Bronchial smooth muscle cell (primary cell): ENCODE measurements around the gene SUPT7L. TPM values are rescaled to one million over a fixed set of nuclear protein-coding genes. Genes with fewer than 3 reads are reported as not detected.

ENCODE experiments used
- total RNA-seq: library from RNA; depleted of rRNA; stranded (reverse); fragments of >200 nt; gene quantifications from 2 replicates; pipeline ENCODE4 v1.2.1, GENCODE V29; 2014

The SUPT7L gene
- 14.2 and 22.8 TPM in 2 replicates for total RNA-seq

DNA sequence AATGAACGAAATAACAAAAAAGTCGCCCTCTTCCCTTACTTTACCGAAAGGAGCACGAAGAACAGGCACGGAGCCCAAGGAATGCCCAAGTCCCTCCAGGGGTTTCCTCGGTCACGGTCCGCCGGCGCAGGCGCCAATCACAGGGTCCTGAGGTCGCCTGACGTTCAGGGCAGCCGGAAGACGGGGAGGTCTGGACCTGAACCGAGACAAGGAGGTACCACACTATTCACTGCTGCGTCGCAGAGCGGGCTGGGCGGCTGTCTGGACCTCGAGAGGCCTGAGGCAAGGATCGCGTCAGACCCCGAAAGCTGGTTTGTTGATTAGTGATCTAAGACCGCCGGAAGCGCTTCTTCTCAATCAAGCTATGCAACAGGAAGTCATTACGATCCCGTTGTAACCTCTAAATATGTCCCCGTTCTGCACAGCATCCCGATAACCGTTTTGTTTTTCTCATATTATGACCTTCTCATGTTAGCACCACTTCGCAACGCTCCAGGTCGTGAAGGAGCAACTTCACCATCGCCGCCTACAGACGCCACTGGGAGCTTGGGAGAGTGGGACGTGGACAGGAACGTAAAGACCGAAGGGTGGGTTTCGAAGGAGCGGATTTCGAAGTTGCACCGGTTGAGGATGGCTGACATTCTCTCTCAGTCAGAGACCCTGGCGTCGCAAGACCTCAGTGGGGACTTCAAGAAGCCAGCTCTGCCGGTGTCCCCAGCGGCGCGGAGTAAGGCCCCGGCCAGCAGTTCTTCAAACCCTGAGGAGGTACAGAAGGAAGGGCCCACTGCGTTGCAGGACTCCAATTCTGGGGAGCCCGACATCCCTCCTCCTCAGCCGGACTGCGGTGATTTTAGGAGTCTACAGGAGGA is at the start of gene SUPT7L, which contains the start of gene SLC4A1AP:
Gene SUPT7L, minus strand, starts transcription at position 330 of the 869 bp plus-strand sequence. CDS start 1,422 bp downstream, outside the sequence.
Gene SLC4A1AP, plus strand, starts transcription at position 605 of the 869 bp plus-strand sequence. Its CDS starts 26 bp downstream, at position 631.

DNA sequence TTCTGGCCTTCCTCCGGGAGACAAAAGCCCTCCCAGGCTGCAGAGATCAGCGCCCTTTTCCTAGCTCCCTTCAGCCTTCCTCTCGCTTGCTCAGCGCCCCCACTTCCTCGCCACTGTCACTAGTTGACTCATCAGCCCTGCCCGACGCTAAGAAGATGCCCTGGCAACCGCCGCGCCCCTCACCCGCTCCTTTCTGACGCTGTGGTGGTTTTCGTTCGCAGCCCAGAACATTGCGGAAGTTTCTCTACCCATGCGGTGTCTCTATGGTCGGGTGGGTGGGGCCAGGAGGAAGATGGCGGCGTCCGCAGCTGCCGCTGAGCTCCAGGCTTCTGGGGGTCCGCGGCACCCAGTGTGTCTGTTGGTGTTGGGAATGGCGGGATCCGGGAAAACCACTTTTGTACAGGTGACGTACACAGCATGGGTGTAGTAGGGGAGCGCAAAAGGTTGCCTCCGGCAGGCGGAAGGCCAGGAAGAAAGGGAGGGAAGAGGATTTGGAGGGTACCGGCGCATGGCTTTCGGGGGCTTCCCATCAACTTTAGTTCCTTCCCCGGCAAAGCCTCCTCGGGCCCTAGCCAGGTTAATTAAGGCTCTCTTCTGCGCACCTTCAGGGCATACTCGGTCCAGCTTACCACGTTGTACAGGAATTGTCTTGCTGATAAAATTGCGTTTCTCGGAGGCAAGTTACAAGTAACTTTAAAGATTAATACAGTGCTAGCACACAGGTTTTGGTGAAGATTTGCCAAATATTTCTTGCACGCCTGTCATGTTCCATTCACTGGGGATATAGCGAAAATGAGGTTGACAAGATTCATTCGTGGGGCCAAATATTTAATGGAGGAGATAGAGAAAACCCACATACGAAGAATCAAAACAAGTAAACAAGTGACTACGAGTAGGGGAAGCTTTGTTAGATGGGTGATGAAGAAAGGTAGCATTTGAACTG is 34.4 kb downstream of the SUPT7L start, which contains the start of the genes CCDC121 and GPN1:
Gene CCDC121, minus strand, starts transcription at position 246 of the 943 bp plus-strand sequence. CDS start 1,213 bp downstream, outside the sequence.
Gene GPN1, plus strand, starts transcription at position 284 of the 943 bp plus-strand sequence. Its CDS starts 9 bp downstream, at position 293.

Other genes with a start within 250 kb of the SUPT7L start
- 90.0 and 94.5 TPM in 2 replicates for gene NRBP1, start 235.0 kb downstream of the SUPT7L start, total RNA-seq
- gene KRTCAP3, start 221.2 kb downstream of the SUPT7L start, total RNA-seq: 0.26 and 0.47 TPM in 2 replicates
- 32.3 and 51.1 TPM in 2 replicates for gene IFT172, start 173.9 kb downstream of the SUPT7L start, total RNA-seq
- 15.2 and 19.4 TPM in 2 replicates for gene FNDC4, start 168.4 kb downstream of the SUPT7L start, total RNA-seq
- gene GCKR, start 166.8 kb downstream of the SUPT7L start, total RNA-seq: 0.16 TPM in 1 of 2 replicates, not detected in the other
- gene ZNF512, start 80.6 kb downstream of the SUPT7L start, total RNA-seq: 16.1 and 16.8 TPM in 2 replicates
- 1.7 and 3.0 TPM in 2 replicates for gene CCDC121, start 34.6 kb downstream of the SUPT7L start, total RNA-seq
- gene GPN1, start 34.6 kb downstream of the SUPT7L start, total RNA-seq: 24.9 and 33.0 TPM in 2 replicates
- gene SLC4A1AP, start 275 bp upstream of the SUPT7L start, total RNA-seq: 21.6 and 22.1 TPM in 2 replicates
- gene MRPL33, start 108.1 kb upstream of the SUPT7L start, total RNA-seq: 30.0 and 67.8 TPM in 2 replicates
- 2.7 and 3.9 TPM in 2 replicates for gene RBKS, start 226.8 kb upstream of the SUPT7L start, total RNA-seq
- 12.8 and 17.2 TPM in 2 replicates for gene BABAM2, start 227.1 kb upstream of the SUPT7L start, total RNA-seq